Skeletal muscle tissue (tissue), 4 donors: Measurements from ENCODE around the gene NPAS1. TPM values are rescaled to one million over a fixed set of nuclear protein-coding genes. Genes with fewer than 3 reads are reported as not detected.

ENCODE experiments used
- H3K27ac ChIP-seq: one replicate; pipeline ENCODE4 v1.7.0; 2013; ENCODE audit warnings: mild to moderate bottlenecking, low read depth, low read length, inconsistent platforms
- H3K27me3 ChIP-seq, 3 donors: one replicate each; pipeline ENCODE4 v1.7.0; 2013; ENCODE audit warnings: low read length in 3 of 3; ENCODE audit not compliant: control insufficient read depth in 3 of 3, insufficient read depth in 3 of 3
- H3K36me3 ChIP-seq, 3 donors: one replicate each; pipeline ENCODE4 v1.7.0; 2013; ENCODE audit warnings: low read length in 3 of 3; ENCODE audit not compliant: control insufficient read depth in 3 of 3, insufficient read depth in 3 of 3
- H3K4me1 ChIP-seq, 3 donors: one replicate each; pipeline ENCODE4 v1.7.0; 2013; ENCODE audit warnings: low read length in 3 of 3, mild to moderate bottlenecking in 3 of 3; ENCODE audit not compliant: control insufficient read depth in 3 of 3, insufficient read depth in 3 of 3
- H3K4me3 ChIP-seq, 3 donors: one replicate each; pipeline ENCODE4 v1.7.0; 2013; ENCODE audit warnings: low read length in 3 of 3
- H3K9ac ChIP-seq, 3 donors: one replicate each; pipeline ENCODE4 v1.7.0; 2013; ENCODE audit warnings: low read length in 3 of 3, mild to moderate bottlenecking in 3 of 3, moderate library complexity in 2 of 3, low read depth in 1 of 3
- H3K9me3 ChIP-seq, 3 donors: one replicate each; pipeline ENCODE4 v1.7.0; 2013; ENCODE audit warnings: low read length in 3 of 3; ENCODE audit not compliant: control insufficient read depth in 3 of 3
- total RNA-seq: library from RNA; depleted of rRNA; stranded (reverse); fragments of >200 nt; gene quantifications from one replicate; pipeline ENCODE4 v1.2.3, GENCODE V29; 2014
- donor health status: Osteomylitis.

NPAS1 gene
- total RNA-seq, 1 donor from 2014 or later = 1.0 TPM

DNA sequence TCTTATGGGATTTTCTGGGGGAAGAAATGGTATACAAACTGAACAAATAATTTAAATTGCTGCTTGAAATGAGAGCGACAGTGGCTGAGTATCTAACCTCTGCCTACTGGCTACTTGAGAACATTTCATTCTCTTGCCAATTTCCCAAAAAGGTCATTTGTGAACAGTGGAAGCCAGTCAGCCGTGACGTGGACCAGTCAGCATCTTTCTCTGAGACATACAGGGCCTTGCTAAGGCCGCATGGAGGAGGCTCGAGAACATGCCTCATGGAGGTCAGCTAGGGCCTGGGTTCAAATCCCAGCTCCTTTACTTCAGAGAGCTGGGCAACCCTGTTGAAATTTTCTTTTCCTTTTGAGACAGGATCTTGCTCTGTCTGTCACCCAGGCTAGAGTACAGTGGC lies 73.6 kb downstream of the NPAS1 start:
- H3K9ac ChIP-seq = peak overlapping the region in 1 of 3 donors; percentile 57
- H3K36me3 ChIP-seq = peaks cover 22 to 27% (median 26%) of the 10 kb centered on the region in 3 donors
- H3K4me1 ChIP-seq = peaks cover 48 to 51% (median 50%) of the 10 kb centered on the region in 3 donors
- no peak overlapping the region for H3K4me3 ChIP-seq
- H3K27ac ChIP-seq = peak overlapping the region; percentile 71
- no peaks in the 10 kb centered on the region for H3K27me3 ChIP-seq
- H3K9me3 ChIP-seq = no peaks in the 10 kb centered on the region

DNA sequence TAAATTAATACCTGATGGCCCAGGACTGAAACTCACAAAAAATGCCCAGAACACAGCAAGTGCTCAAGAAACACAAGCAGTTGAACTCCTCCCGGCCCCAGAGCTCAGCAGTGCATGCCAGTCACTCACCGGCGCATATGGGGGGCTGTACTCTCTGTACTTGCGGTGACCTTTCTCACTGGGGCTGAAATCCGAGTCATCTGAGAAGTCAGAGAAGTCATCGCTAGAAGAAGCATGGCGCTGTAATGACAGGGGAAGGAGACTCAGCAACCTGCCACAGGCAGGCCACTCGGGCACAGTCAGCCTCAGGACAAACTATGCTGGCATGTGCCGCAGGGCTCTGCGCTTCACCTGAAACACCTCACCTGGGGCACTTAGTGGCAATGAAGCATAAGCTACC lies 74.2 kb downstream of the NPAS1 start:
- peaks cover 50 to 56% (median 51%) of the 10 kb centered on the region in 3 donors for H3K4me1 ChIP-seq
- peak overlapping the region in 2 of 3 donors; percentile 43 to 57 for H3K9ac ChIP-seq
- peaks cover 20 to 27% (median 26%) of the 10 kb centered on the region in 3 donors for H3K36me3 ChIP-seq
- H3K4me3 ChIP-seq = peak overlapping the region in 1 of 3 donors; percentile 22
- no peaks in the 10 kb centered on the region for H3K9me3 ChIP-seq
- peak overlapping the region; percentile 71 for H3K27ac ChIP-seq
- H3K27me3 ChIP-seq = no peaks in the 10 kb centered on the region

DNA sequence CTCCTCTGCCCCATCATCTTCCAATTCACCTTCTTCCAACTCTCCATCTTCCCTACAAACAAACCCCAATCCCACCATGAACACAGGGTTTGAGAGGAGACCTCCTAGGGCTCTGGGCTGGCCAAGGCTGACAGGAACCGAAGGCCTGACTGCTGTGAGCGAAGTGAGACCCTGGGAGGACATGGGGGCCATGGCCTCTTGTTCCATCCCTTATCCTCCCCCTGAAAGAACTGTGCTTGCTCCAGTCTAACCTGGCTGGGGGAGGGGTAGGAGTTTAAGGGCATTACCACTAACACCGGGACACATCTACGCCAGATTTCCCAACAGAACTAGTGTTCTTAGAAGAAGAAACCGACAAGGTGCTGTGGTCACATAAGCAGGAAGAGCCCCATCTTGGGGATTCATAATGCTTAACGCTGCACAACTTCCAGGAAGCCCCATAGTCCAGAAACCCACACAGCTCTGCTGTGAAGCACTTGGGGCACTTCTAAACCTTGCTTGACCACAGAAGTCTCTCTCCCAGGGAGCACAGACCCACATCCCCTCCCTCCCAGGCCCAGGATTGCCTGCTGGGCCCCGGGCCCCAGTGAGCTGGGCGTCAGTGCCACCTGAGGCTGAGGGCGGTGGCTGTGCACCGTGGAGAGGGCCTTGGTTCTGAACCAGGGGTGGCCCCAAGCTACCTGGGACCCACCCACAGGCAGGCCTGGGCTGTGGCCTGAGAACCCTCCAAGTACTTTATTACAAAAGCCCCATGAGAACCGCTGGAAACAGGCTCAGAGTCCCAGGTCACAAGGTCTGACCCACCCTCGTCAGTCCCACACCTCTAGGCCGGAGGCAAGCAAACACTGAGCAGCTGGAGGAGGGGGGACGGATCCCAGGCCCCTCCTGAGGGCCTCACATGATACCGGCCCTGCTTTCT lies 75.2 kb downstream of the NPAS1 start:
- H3K4me3 ChIP-seq = no peak overlapping the region
- H3K9me3 ChIP-seq = no peaks in the 10 kb centered on the region
- peak overlapping the region; percentile 1 to 41 (median 19) for H3K9ac ChIP-seq
- H3K4me1 ChIP-seq = peaks cover 50 to 58% (median 54%) of the 10 kb centered on the region in 3 donors
- peak overlapping the region; percentile 71 for H3K27ac ChIP-seq
- H3K36me3 ChIP-seq = peaks cover 12 to 19% (median 19%) of the 10 kb centered on the region in 3 donors
- no peaks in the 10 kb centered on the region for H3K27me3 ChIP-seq

Other genes starting within 250 kb of the NPAS1 start
- 24.5 TPM for gene SLC1A5, start 231.2 kb upstream of the NPAS1 start, total RNA-seq
- gene AP2S1, start 169.0 kb upstream of the NPAS1 start, total RNA-seq = 50.1 TPM
- 30.3 TPM for gene ARHGAP35, start 158.8 kb upstream of the NPAS1 start, total RNA-seq
- gene TMEM160, start 28.8 kb downstream of the NPAS1 start, total RNA-seq = 9.4 TPM
- 14.6 TPM for gene ZC3H4, start 93.9 kb downstream of the NPAS1 start, total RNA-seq
- gene SAE1, start 111.0 kb downstream of the NPAS1 start, total RNA-seq = 71.0 TPM
- gene BBC3, start 211.4 kb downstream of the NPAS1 start, total RNA-seq = 2.6 TPM
- gene CCDC9, start 236.7 kb downstream of the NPAS1 start, total RNA-seq = 4.2 TPM